Measurements from ENCODE around the gene LIFR. TPM values are rescaled to one million over a fixed set of nuclear protein-coding genes. Genes with fewer than 3 reads are reported as not detected.

The LIFR gene
- total and polyA plus RNA-seq, 2 experiments from 2014 or later = 50.2 to 83.8 TPM

- DNase-seq (ENCODE audit: low spot score) = no peak
- Histone ChIP-seq H3K4me2 (no peak overlapping the region), H3K79me2 (no peaks in the 10 kb centered on the region), H3K4me1 (ENCODE audit: insufficient read depth) (no peaks in the 10 kb centered on the region), H3K36me3 (replicated peaks; ENCODE audit: insufficient read depth, low read depth) (no peaks in the 10 kb centered on the region), H2AFZ (no peak overlapping the region), H3K9me2 (replicated peaks; ENCODE audit: insufficient read depth) (no peaks in the 10 kb centered on the region), H3K27ac (no peak overlapping the region), H3K9me3 (ENCODE audit: low read depth) (no peaks in the 10 kb centered on the region), H3K27me3 (no peaks in the 10 kb centered on the region), H3K4me3 (no peak overlapping the region), H4K20me1 (ENCODE audit: insufficient read depth, poor library complexity, severe bottlenecking) (no peaks in the 10 kb centered on the region)
- TF ChIP-seq, protein P1, sequence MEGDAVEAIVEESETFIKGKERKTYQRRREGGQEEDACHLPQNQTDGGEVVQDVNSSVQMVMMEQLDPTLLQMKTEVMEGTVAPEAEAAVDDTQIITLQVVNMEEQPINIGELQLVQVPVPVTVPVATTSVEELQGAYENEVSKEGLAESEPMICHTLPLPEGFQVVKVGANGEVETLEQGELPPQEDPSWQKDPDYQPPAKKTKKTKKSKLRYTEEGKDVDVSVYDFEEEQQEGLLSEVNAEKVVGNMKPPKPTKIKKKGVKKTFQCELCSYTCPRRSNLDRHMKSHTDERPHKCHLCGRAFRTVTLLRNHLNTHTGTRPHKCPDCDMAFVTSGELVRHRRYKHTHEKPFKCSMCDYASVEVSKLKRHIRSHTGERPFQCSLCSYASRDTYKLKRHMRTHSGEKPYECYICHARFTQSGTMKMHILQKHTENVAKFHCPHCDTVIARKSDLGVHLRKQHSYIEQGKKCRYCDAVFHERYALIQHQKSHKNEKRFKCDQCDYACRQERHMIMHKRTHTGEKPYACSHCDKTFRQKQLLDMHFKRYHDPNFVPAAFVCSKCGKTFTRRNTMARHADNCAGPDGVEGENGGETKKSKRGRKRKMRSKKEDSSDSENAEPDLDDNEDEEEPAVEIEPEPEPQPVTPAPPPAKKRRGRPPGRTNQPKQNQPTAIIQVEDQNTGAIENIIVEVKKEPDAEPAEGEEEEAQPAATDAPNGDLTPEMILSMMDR (IDR thresholded peaks at IDR 0.05; ENCODE audit: poor library complexity) = no peak
- TF ChIP-seq EZH2 (IDR thresholded peaks at IDR 0.05; ENCODE audit: borderline replicate concordance) (no peak), EZH2phosphoT487 (IDR thresholded peaks at IDR 0.05; ENCODE audit: low read depth, severe bottlenecking, unreplicated experiment) (no peak)
- 90% methylated on average over 11 of the region's 11 CpGs for WGBS (ENCODE audit: low lambda C conversion rate, missing lambda C conversion rate)
Observed at GRCh38 chr5:38453921-38454320, 102.5 kb downstream of the LIFR start.

- no peak for TF ChIP-seq EZH2 (IDR thresholded peaks at IDR 0.05; ENCODE audit: borderline replicate concordance)
- TF ChIP-seq EZH2phosphoT487 (IDR thresholded peaks at IDR 0.05; ENCODE audit: low read depth, severe bottlenecking, unreplicated experiment) = no peak
- TF ChIP-seq, protein P1 (IDR thresholded peaks at IDR 0.05; ENCODE audit: poor library complexity) = no peak
- Histone ChIP-seq H3K9me3 (ENCODE audit: low read depth) (no peaks in the 10 kb centered on the region), H3K4me2 (no peak overlapping the region), H3K36me3 (replicated peaks; ENCODE audit: insufficient read depth, low read depth) (no peaks in the 10 kb centered on the region), H2AFZ (no peak overlapping the region), H3K27ac (no peak overlapping the region), H3K4me1 (ENCODE audit: insufficient read depth) (no peaks in the 10 kb centered on the region), H3K9me2 (replicated peaks; ENCODE audit: insufficient read depth) (no peaks in the 10 kb centered on the region), H4K20me1 (ENCODE audit: insufficient read depth, poor library complexity, severe bottlenecking) (no peaks in the 10 kb centered on the region), H3K27me3 (no peaks in the 10 kb centered on the region), H3K79me2 (no peaks in the 10 kb centered on the region), H3K4me3 (no peak overlapping the region)
- 92% methylated on average over 3 of the region's 3 CpGs for WGBS (ENCODE audit: low lambda C conversion rate, missing lambda C conversion rate)
- no peak for DNase-seq (ENCODE audit: low spot score)
Observed at GRCh38 chr5:38453506-38453905, 102.9 kb downstream of the LIFR start.

DNA sequence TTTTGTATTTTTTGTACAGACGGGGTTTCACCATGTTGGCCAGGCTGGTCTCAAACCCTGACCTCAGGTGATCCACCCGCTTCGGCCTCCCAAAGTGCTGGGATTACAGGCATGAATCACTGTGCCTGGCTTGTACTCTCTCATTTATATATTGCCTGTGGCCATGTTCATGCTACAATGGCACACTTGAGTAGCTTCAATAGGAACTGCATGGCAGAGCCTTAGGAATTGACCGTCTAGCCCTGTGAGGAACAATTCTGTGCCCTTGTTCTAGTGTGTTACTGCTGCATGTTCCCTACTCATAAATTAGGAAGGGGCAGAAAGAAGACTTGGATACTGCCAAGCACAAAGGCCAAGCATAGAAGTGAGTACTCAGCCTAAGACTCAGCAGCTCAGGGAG is 104.2 kb downstream of the LIFR start:
- 94% methylated on average over 4 of the region's 4 CpGs for WGBS (ENCODE audit: low lambda C conversion rate, missing lambda C conversion rate)
- no peak for TF ChIP-seq EZH2phosphoT487 (IDR thresholded peaks at IDR 0.05; ENCODE audit: low read depth, severe bottlenecking, unreplicated experiment)
- Histone ChIP-seq H3K9me2 (replicated peaks; ENCODE audit: insufficient read depth) (no peaks in the 10 kb centered on the region), H3K9me3 (ENCODE audit: low read depth) (no peaks in the 10 kb centered on the region), H3K36me3 (replicated peaks; ENCODE audit: insufficient read depth, low read depth) (no peaks in the 10 kb centered on the region), H2AFZ (no peak overlapping the region), H3K27ac (no peak overlapping the region), H3K4me2 (no peak overlapping the region), H3K4me3 (no peak overlapping the region), H4K20me1 (ENCODE audit: insufficient read depth, poor library complexity, severe bottlenecking) (no peaks in the 10 kb centered on the region), H3K79me2 (no peaks in the 10 kb centered on the region), H3K4me1 (ENCODE audit: insufficient read depth) (no peaks in the 10 kb centered on the region), H3K27me3 (no peaks in the 10 kb centered on the region)
- no peak for DNase-seq (ENCODE audit: low spot score)

DNA sequence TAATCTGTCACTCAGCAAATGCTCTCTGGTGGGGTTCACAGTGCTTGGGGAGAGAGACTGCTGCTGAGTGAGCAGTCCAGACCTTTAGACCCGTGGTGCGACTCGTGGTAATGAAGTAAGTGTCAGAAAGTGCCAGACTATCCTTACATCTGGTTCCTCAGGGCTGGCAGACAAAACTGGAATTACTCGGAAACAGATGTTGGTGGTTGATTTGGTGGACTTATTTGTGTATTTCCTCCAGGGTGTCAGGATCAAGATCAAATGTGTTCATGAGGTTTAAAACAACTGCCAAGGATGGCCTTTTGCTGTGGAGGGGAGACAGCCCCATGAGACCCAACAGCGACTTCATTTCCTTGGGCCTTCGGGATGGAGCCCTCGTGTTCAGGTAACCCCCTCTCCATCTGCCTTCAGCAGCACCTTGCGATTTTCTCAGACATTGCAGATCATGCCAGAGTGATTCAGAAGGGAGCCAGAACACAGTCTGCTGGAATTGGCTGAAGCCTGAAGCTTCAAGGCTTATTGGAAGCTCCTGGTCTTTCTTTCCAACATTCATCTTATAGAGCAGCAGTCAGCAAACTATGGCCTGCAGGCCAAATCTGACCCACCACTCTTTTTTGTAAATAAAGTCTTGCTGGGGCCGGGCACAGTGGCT is 105.2 kb downstream of the LIFR start:
- Histone ChIP-seq H3K4me3 (no peak overlapping the region), H3K79me2 (no peaks in the 10 kb centered on the region), H3K9me2 (replicated peaks; ENCODE audit: insufficient read depth) (no peaks in the 10 kb centered on the region), H4K20me1 (ENCODE audit: insufficient read depth, poor library complexity, severe bottlenecking) (no peaks in the 10 kb centered on the region), H2AFZ (no peak overlapping the region), H3K4me2 (no peak overlapping the region), H3K4me1 (ENCODE audit: insufficient read depth) (no peaks in the 10 kb centered on the region), H3K36me3 (replicated peaks; ENCODE audit: insufficient read depth, low read depth) (no peaks in the 10 kb centered on the region), H3K27ac (no peak overlapping the region), H3K9me3 (ENCODE audit: low read depth) (no peaks in the 10 kb centered on the region), H3K27me3 (no peaks in the 10 kb centered on the region)
- WGBS (ENCODE audit: low lambda C conversion rate, missing lambda C conversion rate) = 86% methylated on average over 9 of the region's 9 CpGs
- no peak for TF ChIP-seq EZH2 (IDR thresholded peaks at IDR 0.05; ENCODE audit: borderline replicate concordance)
- TF ChIP-seq, protein P1 (IDR thresholded peaks at IDR 0.05; ENCODE audit: poor library complexity) = no peak
- TF ChIP-seq EZH2phosphoT487 (IDR thresholded peaks at IDR 0.05; ENCODE audit: low read depth, severe bottlenecking, unreplicated experiment) = no peak
- no peak for DNase-seq (ENCODE audit: low spot score)

All from hepatocyte (in vitro differentiated cells).